Vagina (tissue), 2 donors: ENCODE data around the gene LGALS4.

Source experiments
- CTCF ChIP-seq, 3 experiments: fragments of 450-650 bp in 2 of 3; fragments of 200-600 bp in 1 of 3; sonication (generic) in 1 of 3; IDR thresholded peaks; one replicate each; pipeline ENCODE4 v1.5.1; 2017 to 2019; ENCODE audit warnings: antibody characterized with exemption in 3 of 3, mild to moderate bottlenecking in 2 of 3, moderate library complexity in 2 of 3
- POLR2A ChIP-seq, 2 donors: fragments of 450-650 bp; IDR thresholded peaks; one replicate each; pipeline ENCODE4 v1.6.1; 2017; ENCODE audit warnings: antibody characterized with exemption in 2 of 2, mild to moderate bottlenecking in 2 of 2, moderate library complexity in 2 of 2

DNA sequence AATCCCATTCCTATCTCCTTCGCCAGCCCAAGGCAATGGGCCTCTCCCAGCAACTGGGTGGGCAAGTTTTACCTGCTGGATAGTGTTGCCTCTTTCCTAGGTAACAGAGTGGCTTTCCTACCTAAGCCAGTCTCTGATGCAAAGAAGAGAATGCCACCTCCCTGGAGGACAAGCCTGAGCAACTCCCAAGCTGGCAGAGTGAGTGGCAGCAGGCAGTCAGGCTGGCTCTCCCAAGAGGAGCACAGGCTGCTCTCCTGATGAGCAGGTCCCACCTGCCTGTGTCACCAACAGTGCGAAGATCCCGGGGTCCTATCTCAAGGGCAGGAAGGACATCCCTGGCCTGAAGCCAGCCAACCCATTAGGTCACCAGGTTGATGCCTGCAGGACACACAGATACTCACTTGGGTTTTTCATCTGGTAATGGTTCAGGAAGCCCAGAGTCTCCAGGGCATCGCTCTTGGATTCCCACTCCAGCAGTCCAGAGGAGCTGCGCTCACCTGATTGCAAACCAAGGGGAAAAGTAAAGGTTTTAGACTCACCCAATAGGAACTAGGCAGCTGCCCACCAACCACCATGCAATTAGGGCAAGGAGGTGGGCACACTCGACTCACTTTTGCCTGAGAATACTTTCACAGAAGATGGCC lies 24.4 kb upstream of the LGALS4 start:
- TF ChIP-seq POLR2A (IDR thresholded peaks at IDR 0.05) (no peak), CTCF (IDR thresholded peaks at IDR 0.05) (no peak)
